Astrocyte (in vitro differentiated cells and primary cell): ENCODE measurements around the gene HTR4.

Experiments used
- CTCF ChIP-seq: IDR thresholded peaks from 2 replicates; pipeline ENCODE4 v1.5.1; 2011; ENCODE audit warnings: low read depth, mild to moderate bottlenecking, inconsistent platforms, low read length, moderate library complexity; ENCODE audit not compliant: insufficient read depth
- EZH2 ChIP-seq: IDR thresholded peaks from 2 replicates; pipeline ENCODE4 v1.6.1; 2012; ENCODE audit warnings: mild to moderate bottlenecking, low read length, inconsistent platforms; ENCODE audit not compliant: insufficient read depth

- TF ChIP-seq CTCF: no peak
- TF ChIP-seq EZH2: no peak
Observed at GRCh38 chr5:148599187-148599586, 55.1 kb downstream of the HTR4 start.
